Neural progenitor cell (in vitro differentiated cells): ENCODE results near the gene CLTB. TPM values are rescaled to one million over a fixed set of nuclear protein-coding genes. Genes with fewer than 3 reads are reported as not detected.

Experiments used
- DNase-seq: peaks from one replicate; pipeline ENCODE4 v3.0.0-alpha.2; 2016; ENCODE audit warnings: low spot score
- H2AFZ ChIP-seq: fragments of 200-600 bp; sonication (generic); replicated peaks from 2 replicates; pipeline ENCODE4 v1.6.1; 2016; ENCODE audit warnings: antibody characterized with exemption
- H3F3A ChIP-seq: fragments of 200-600 bp; sonication (generic); 2 replicates; pipeline ENCODE4 v1.6.1; 2016; ENCODE audit warnings: antibody characterized with exemption, low read depth
- H3K27ac ChIP-seq: fragments of 200-600 bp; sonication (generic); 2 replicates; pipeline ENCODE4 v1.5.1; 2016; ENCODE audit warnings: mild to moderate bottlenecking
- H3K27me3 ChIP-seq: fragments of 200-600 bp; sonication (generic); 2 replicates; pipeline ENCODE4 v1.6.1; 2016; ENCODE audit warnings: mild to moderate bottlenecking, moderate library complexity
- H3K36me3 ChIP-seq: fragments of 200-600 bp; sonication (generic); 2 replicates; pipeline ENCODE4 v1.5.1; 2016
- H3K4me1 ChIP-seq: fragments of 200-600 bp; sonication (generic); 2 replicates; pipeline ENCODE4 v1.6.1; 2016; ENCODE audit warnings: mixed run types
- H3K4me2 ChIP-seq: fragments of 200-600 bp; sonication (generic); 2 replicates; pipeline ENCODE4 v1.6.1; 2016
- H3K4me3 ChIP-seq: fragments of 200-600 bp; sonication (generic); 2 replicates; pipeline ENCODE4 v1.5.1; 2016
- H3K79me2 ChIP-seq: fragments of 200-600 bp; sonication (generic); 2 replicates; pipeline ENCODE4 v1.6.1; 2016; ENCODE audit warnings: low read depth
- H3K9ac ChIP-seq: fragments of 200-600 bp; sonication (generic); 2 replicates; pipeline ENCODE4 v1.6.1; 2016
- H3K9me3 ChIP-seq: fragments of 200-600 bp; sonication (generic); 2 replicates; pipeline ENCODE4 v1.5.1; 2016; ENCODE audit warnings: low read depth
- H4K20me1 ChIP-seq: fragments of 200-600 bp; sonication (generic); 2 replicates; pipeline ENCODE4 v1.6.1; 2016; ENCODE audit warnings: low read depth
- H3K27ac Mint-ChIP-seq: 3 replicates; pipeline ENCODE4 v1.8.0; 2021; ENCODE audit warnings: mixed read lengths
- H3K27me3 Mint-ChIP-seq: 2 replicates; pipeline ENCODE4 v1.8.0; 2022; ENCODE audit warnings: low read depth, mild to moderate bottlenecking, inconsistent platforms, moderate library complexity, mixed read lengths; ENCODE audit not compliant: insufficient read depth
- H3K36me3 Mint-ChIP-seq: 3 replicates; pipeline ENCODE4 v1.8.0; 2021; ENCODE audit warnings: mixed read lengths
- H3K4me1 Mint-ChIP-seq: 3 replicates; pipeline ENCODE4 v1.8.0; 2021; ENCODE audit warnings: mixed read lengths
- H3K4me3 Mint-ChIP-seq: 3 replicates; pipeline ENCODE4 v1.8.0; 2021; ENCODE audit warnings: mild to moderate bottlenecking, moderate library complexity, mixed read lengths
- H3K9me3 Mint-ChIP-seq: 3 replicates; pipeline ENCODE4 v1.8.0; 2020; ENCODE audit warnings: mixed read lengths
- CTCF ChIP-seq: fragments of 200-600 bp; sonication (generic); IDR thresholded peaks from 2 replicates; pipeline ENCODE4 v1.5.1; 2017; ENCODE audit warnings: antibody characterized with exemption, mild to moderate bottlenecking
- EZH2 ChIP-seq: fragments of 200-600 bp; sonication (generic); IDR thresholded peaks from 2 replicates; pipeline ENCODE4 v1.6.1; 2017; ENCODE audit warnings: antibody characterized with exemption, mild to moderate bottlenecking, moderate library complexity
- EZH2phosphoT487 ChIP-seq: fragments of 200-600 bp; sonication (generic); IDR thresholded peaks from 2 replicates; pipeline ENCODE4 v1.6.1; 2017; ENCODE audit warnings: antibody characterized with exemption
- total RNA-seq: library from RNA; depleted of rRNA; stranded (reverse); fragments of >200 nt; gene quantifications from 2 replicates; pipeline ENCODE4 v1.2.3, GENCODE V29; 2015; ENCODE audit warnings: low replicate concordance

Gene CLTB
- total RNA-seq, 1 donor from 2014 or later: 12.6 TPM

GRCh38 chr5:176432707-176433106 lies 16.4 kb upstream of the CLTB start:
- H3K27ac Mint-ChIP-seq: no peak overlapping the region
- no peak for DNase-seq
- H3K27me3 Mint-ChIP-seq: peaks cover 6% of the 10 kb centered on the region
- Histone ChIP-seq H2AFZ (no peak overlapping the region), H3K4me3 (no peak overlapping the region), H3K9me3 (no peaks in the 10 kb centered on the region), H3K9ac (no peak overlapping the region), H3K27me3 (no peaks in the 10 kb centered on the region), H4K20me1 (no peaks in the 10 kb centered on the region), H3K27ac (no peak overlapping the region), H3K4me1 (no peaks in the 10 kb centered on the region), H3K36me3 (no peaks in the 10 kb centered on the region), H3K79me2 (no peaks in the 10 kb centered on the region), H3K4me2 (no peak overlapping the region), H3F3A (no peaks in the 10 kb centered on the region)
- peaks cover 7% of the 10 kb centered on the region for H3K9me3 Mint-ChIP-seq
- H3K4me3 Mint-ChIP-seq: no peak overlapping the region
- no peak for TF ChIP-seq EZH2phosphoT487
- TF ChIP-seq CTCF: no peak
- no peak for TF ChIP-seq EZH2
- H3K4me1 Mint-ChIP-seq: peaks cover 7% of the 10 kb centered on the region
- peaks cover 3% of the 10 kb centered on the region for H3K36me3 Mint-ChIP-seq

DNA sequence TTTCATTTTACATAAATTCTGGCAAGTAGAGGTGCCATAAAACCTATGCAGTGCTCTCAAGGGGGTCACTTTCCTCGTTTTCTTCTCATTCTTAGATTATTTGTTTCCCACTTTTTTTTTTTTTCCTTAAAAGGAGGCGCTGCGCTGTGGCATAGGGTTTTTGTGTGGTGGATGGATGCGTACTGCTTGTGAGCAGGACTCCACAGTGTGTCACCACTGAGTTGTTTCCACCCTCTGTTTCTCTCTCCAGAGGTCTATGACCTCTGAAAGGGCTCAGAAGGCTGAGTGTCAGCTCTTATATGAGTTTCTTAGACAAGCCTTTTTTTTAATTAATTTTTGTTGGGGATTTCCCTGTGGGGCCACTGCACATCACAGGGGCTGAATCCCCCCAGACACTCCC lies 13.6 kb upstream of the CLTB start:
- peaks cover 7% of the 10 kb centered on the region for H3K4me1 Mint-ChIP-seq
- H3K4me2 ChIP-seq: no peak overlapping the region
- no peak overlapping the region for H3K4me3 ChIP-seq
- H3K27ac Mint-ChIP-seq: no peak overlapping the region
- no peak overlapping the region for H3K27ac ChIP-seq
- H4K20me1 ChIP-seq: no peaks in the 10 kb centered on the region
- H3K9ac ChIP-seq: no peak overlapping the region
- H3K9me3 Mint-ChIP-seq: peaks cover 12% of the 10 kb centered on the region
- H3K9me3 ChIP-seq: no peaks in the 10 kb centered on the region
- H3K36me3 ChIP-seq: no peaks in the 10 kb centered on the region
- TF ChIP-seq CTCF (no peak), EZH2phosphoT487 (no peak), EZH2 (no peak)
- no peaks in the 10 kb centered on the region for H3K27me3 ChIP-seq
- H3K4me3 Mint-ChIP-seq: no peak overlapping the region
- no peaks in the 10 kb centered on the region for H3F3A ChIP-seq
- H2AFZ ChIP-seq: no peak overlapping the region
- no peak for DNase-seq
- peaks cover 6% of the 10 kb centered on the region for H3K36me3 Mint-ChIP-seq
- H3K79me2 ChIP-seq: no peaks in the 10 kb centered on the region
- H3K27me3 Mint-ChIP-seq: peaks cover 6% of the 10 kb centered on the region
- no peaks in the 10 kb centered on the region for H3K4me1 ChIP-seq

- Histone ChIP-seq H3K79me2 (no peaks in the 10 kb centered on the region), H3K36me3 (no peaks in the 10 kb centered on the region), H4K20me1 (no peaks in the 10 kb centered on the region), H2AFZ (no peak overlapping the region), H3K4me2 (no peak overlapping the region), H3K27me3 (no peaks in the 10 kb centered on the region), H3K4me3 (no peak overlapping the region), H3F3A (no peaks in the 10 kb centered on the region), H3K9me3 (no peaks in the 10 kb centered on the region), H3K27ac (no peak overlapping the region), H3K9ac (no peak overlapping the region), H3K4me1 (no peaks in the 10 kb centered on the region)
- Mint-ChIP-seq H3K4me1 (peaks cover 7% of the 10 kb centered on the region), H3K36me3 (peaks cover 6% of the 10 kb centered on the region), H3K27ac (no peak overlapping the region), H3K9me3 (peaks cover 12% of the 10 kb centered on the region), H3K27me3 (peaks cover 6% of the 10 kb centered on the region), H3K4me3 (no peak overlapping the region)
- TF ChIP-seq EZH2phosphoT487 (no peak), CTCF (no peak), EZH2 (no peak)
- no peak for DNase-seq
These were observed 11.6 kb upstream of the CLTB start for GRCh38 chr5:176427971-176428370.

GRCh38 chr5:176426876-176427275 lies 10.5 kb upstream of the CLTB start:
- Histone ChIP-seq H3F3A (no peaks in the 10 kb centered on the region), H3K4me1 (no peaks in the 10 kb centered on the region), H3K36me3 (no peaks in the 10 kb centered on the region), H3K27me3 (no peaks in the 10 kb centered on the region), H4K20me1 (no peaks in the 10 kb centered on the region), H3K9ac (no peak overlapping the region), H3K4me3 (no peak overlapping the region), H3K9me3 (no peaks in the 10 kb centered on the region), H3K79me2 (no peaks in the 10 kb centered on the region), H2AFZ (no peak overlapping the region), H3K4me2 (no peak overlapping the region), H3K27ac (no peak overlapping the region)
- H3K4me3 Mint-ChIP-seq: no peak overlapping the region
- peaks cover 7% of the 10 kb centered on the region for H3K4me1 Mint-ChIP-seq
- H3K36me3 Mint-ChIP-seq: peaks cover 3% of the 10 kb centered on the region
- no peak for TF ChIP-seq EZH2phosphoT487
- H3K9me3 Mint-ChIP-seq: peaks cover 14% of the 10 kb centered on the region
- H3K27me3 Mint-ChIP-seq: no peaks in the 10 kb centered on the region
- DNase-seq: no peak
- no peak overlapping the region for H3K27ac Mint-ChIP-seq
